Skin epidermis (tissue), 12 donors: ENCODE data around the gene SOX18.

Source experiments
- H3K27ac ChIP-seq, 21 experiments: fragments of 200-600 bp; sonication (generic) in 11 of 21; one replicate each; pipeline ENCODE4 v1.5.0; 2020; ENCODE audit warnings: mild to moderate bottlenecking in 3 of 21, inconsistent platforms in 2 of 21, moderate library complexity in 2 of 21
- H3K4me3 ChIP-seq, 7 experiments: fragments of 200-600 bp; sonication (generic) in 2 of 7; one replicate each; pipeline ENCODE4 v1.5.0; 2020; ENCODE audit warnings: inconsistent platforms in 2 of 7, mild to moderate bottlenecking in 2 of 7, moderate library complexity in 1 of 7

The SOX18 gene

GRCh38 chr20:64042054-64042781 lies 7.2 kb downstream of the SOX18 start:
- Histone ChIP-seq H3K27ac (peak overlapping the region in 20 of 21 experiments; percentile 40 to 91 (median 79)), H3K4me3 (peak overlapping the region; percentile 32 to 44 (median 35))

GRCh38 chr20:64041781-64042053 lies 7.7 kb downstream of the SOX18 start:
- peak overlapping the region in 17 of 21 experiments; percentile 38 to 91 (median 84) for H3K27ac ChIP-seq
- peak overlapping the region in 5 of 7 experiments; percentile 33 to 44 (median 41) for H3K4me3 ChIP-seq

GRCh38 chr20:64041040-64041780 lies 8.2 kb downstream of the SOX18 start:
- Histone ChIP-seq H3K27ac (peak overlapping the region in 14 of 21 experiments; percentile 38 to 91 (median 84)), H3K4me3 (peak overlapping the region in 3 of 7 experiments; percentile 33 to 44 (median 35))

- no peak overlapping the region for H3K4me3 ChIP-seq
- peak overlapping the region in 12 of 21 experiments; percentile 3 to 91 (median 74) for H3K27ac ChIP-seq
Measured at GRCh38 chr20:64040231-64041039, 9.0 kb downstream of the SOX18 start.

GRCh38 chr20:64039293-64040160 lies 9.9 kb downstream of the SOX18 start:
- Histone ChIP-seq H3K27ac (peak overlapping the region in 15 of 21 experiments; percentile 4 to 91 (median 73)), H3K4me3 (peak overlapping the region; percentile 37 to 57 (median 48))

- Histone ChIP-seq H3K27ac (peak overlapping the region in 18 of 21 experiments; percentile 11 to 91 (median 73)), H3K4me3 (peak overlapping the region; percentile 37 to 57 (median 48))
Measured at GRCh38 chr20:64038565-64039292, 10.7 kb downstream of the SOX18 start.

- peak overlapping the region; percentile 37 to 57 (median 48) for H3K4me3 ChIP-seq
Measured at GRCh38 chr20:64038224-64038564, 11.2 kb downstream of the SOX18 start.

GRCh38 chr20:64037498-64038213 lies 11.8 kb downstream of the SOX18 start:
- peak overlapping the region; percentile 37 to 57 (median 48) for H3K4me3 ChIP-seq

More at GRCh38 chr20:64038224-64038564, 11.2 kb downstream of the SOX18 start:
- H3K27ac ChIP-seq: peak overlapping the region in 13 of 21 experiments; percentile 35 to 91 (median 76)

GRCh38 chr20:64037199-64037497 lies 12.3 kb downstream of the SOX18 start:
- H3K27ac ChIP-seq: peak overlapping the region in 2 of 21 experiments; percentile 64 to 85

More at GRCh38 chr20:64037498-64038213, 11.8 kb downstream of the SOX18 start:
- peak overlapping the region in 12 of 21 experiments; percentile 35 to 91 (median 77) for H3K27ac ChIP-seq

GRCh38 chr20:64036346-64037198 lies 12.9 kb downstream of the SOX18 start:
- Histone ChIP-seq H3K4me3 (no peak overlapping the region), H3K27ac (peak overlapping the region in 6 of 21 experiments; percentile 10 to 85 (median 54))

More at GRCh38 chr20:64037199-64037497, 12.3 kb downstream of the SOX18 start:
- H3K4me3 ChIP-seq: no peak overlapping the region

- H3K27ac ChIP-seq: peak within 1 kb of the TSS in 7 of 21 experiments; percentile 10 to 85 (median 53)
- no peak within 1 kb of the TSS for H3K4me3 ChIP-seq
Measured at GRCh38 chr20:64035933-64036345, 13.5 kb downstream of the SOX18 start, which contains the start of gene C20orf204. Gene C20orf204, plus strand, starts transcription at chr20:64036182. Its CDS starts 142 bp downstream, at chr20:64036324.

- H3K27ac ChIP-seq: peak overlapping the region in 7 of 21 experiments; percentile 26 to 85 (median 53)
- H3K4me3 ChIP-seq: no peak overlapping the region
Measured at GRCh38 chr20:64035066-64035932, 14.1 kb downstream of the SOX18 start.

- no peak overlapping the region for H3K4me3 ChIP-seq
- peak overlapping the region in 6 of 21 experiments; percentile 19 to 85 (median 23) for H3K27ac ChIP-seq
Measured at GRCh38 chr20:64033981-64034493, 15.4 kb downstream of the SOX18 start.

- H3K27ac ChIP-seq: no peak overlapping the region
- no peak overlapping the region for H3K4me3 ChIP-seq
Measured at GRCh38 chr20:64032706-64033624, 16.5 kb downstream of the SOX18 start.
